ENCODE measurements around the gene IGF2BP3. TPM values are rescaled to one million over a fixed set of nuclear protein-coding genes. Genes with fewer than 3 reads are reported as not detected.

The IGF2BP3 gene
- total RNA-seq, 1 experiment from 2014 or later: 111 TPM

- CTCF ChIA-PET: interaction anchor here (0.6 to 1.9 kb wide), 24 partner anchors 9 to 189 kb away, joined by 3 to 26 read pairs (median 4); partner anchors contain the start of genes IGF2BP3 and MALSU1
- Mint-ChIP-seq H3K9me3 (ENCODE audit: low read depth, unreplicated experiment) (no peaks in the 10 kb centered on the region), H3K27me3 (ENCODE audit: unreplicated experiment) (no peaks in the 10 kb centered on the region), H3K4me1 (ENCODE audit: low read depth, unreplicated experiment) (peaks cover 39% of the 10 kb centered on the region), H3K36me3 (ENCODE audit: insufficient read depth, unreplicated experiment) (peaks cover 21% of the 10 kb centered on the region), H3K27ac (ENCODE audit: unreplicated experiment) (peak overlapping the region; percentile 25), H3K4me3 (ENCODE audit: low read depth, unreplicated experiment) (no peak overlapping the region)
- intact Hi-C loops (cut with micrococcal nuclease; ENCODE audit: unreplicated experiment): loop anchor here (1.0 to 5.0 kb wide), 2 partner anchors 68 to 169 kb away; no protein-coding TSS in a partner anchor
- BruUV-seq (replicated peaks): no TSS peak
- no peak for DNase-seq
- no peak for TF ChIP-seq CTCF (IDR thresholded peaks at IDR 0.05; ENCODE audit: unreplicated experiment)
Observed at GRCh38 chr7:23358152-23358674, 112.1 kb downstream of the IGF2BP3 start.

GRCh38 chr7:23357190-23358093 lies 112.8 kb downstream of the IGF2BP3 start:
- Mint-ChIP-seq H3K27me3 (ENCODE audit: unreplicated experiment) (no peaks in the 10 kb centered on the region), H3K4me3 (ENCODE audit: low read depth, unreplicated experiment) (peak overlapping the region; percentile 30), H3K9me3 (ENCODE audit: low read depth, unreplicated experiment) (no peaks in the 10 kb centered on the region), H3K4me1 (ENCODE audit: low read depth, unreplicated experiment) (peaks cover 39% of the 10 kb centered on the region), H3K36me3 (ENCODE audit: insufficient read depth, unreplicated experiment) (peaks cover 24% of the 10 kb centered on the region), H3K27ac (ENCODE audit: unreplicated experiment) (peak overlapping the region; percentile 47)
- BruUV-seq (replicated peaks): no TSS peak
- TF ChIP-seq CTCF (IDR thresholded peaks at IDR 0.05; ENCODE audit: unreplicated experiment): peak; percentile 50
- no peak for DNase-seq
- intact Hi-C loops (cut with micrococcal nuclease; ENCODE audit: unreplicated experiment): loop anchor here (1.0 to 5.0 kb wide), 6 partner anchors 61 to 188 kb away; no protein-coding TSS in a partner anchor
- CTCF ChIA-PET: interaction anchor here (0.6 to 1.9 kb wide), 24 partner anchors 8 to 190 kb away, joined by 3 to 26 read pairs (median 4); partner anchors contain the start of genes IGF2BP3 and MALSU1

DNA sequence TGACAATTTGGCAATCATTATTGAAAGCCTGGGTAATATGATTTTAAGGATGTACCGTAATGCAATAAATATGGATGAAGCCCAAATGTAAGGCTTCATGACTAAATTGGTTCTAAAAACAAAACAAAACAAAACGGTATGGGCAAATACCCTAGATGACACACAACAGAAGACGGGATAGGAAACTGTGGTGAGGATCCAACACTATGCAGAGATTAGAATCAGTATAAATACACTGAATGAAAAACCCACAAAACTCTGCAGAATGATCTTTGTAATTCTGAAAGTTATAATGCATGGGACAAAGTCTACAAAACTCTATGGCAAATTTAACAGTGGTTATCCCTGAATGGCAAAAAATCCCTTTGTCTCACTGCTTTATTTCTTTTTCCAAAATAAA lies 113.6 kb downstream of the IGF2BP3 start:
- DNase-seq: no peak
- Mint-ChIP-seq H3K27ac (ENCODE audit: unreplicated experiment) (no peak overlapping the region), H3K36me3 (ENCODE audit: insufficient read depth, unreplicated experiment) (peaks cover 24% of the 10 kb centered on the region), H3K4me3 (ENCODE audit: low read depth, unreplicated experiment) (no peak overlapping the region), H3K27me3 (ENCODE audit: unreplicated experiment) (no peaks in the 10 kb centered on the region), H3K4me1 (ENCODE audit: low read depth, unreplicated experiment) (peaks cover 39% of the 10 kb centered on the region), H3K9me3 (ENCODE audit: low read depth, unreplicated experiment) (no peaks in the 10 kb centered on the region)
- BruUV-seq (replicated peaks): no TSS peak
- CTCF ChIA-PET: interaction anchor here (1.2 kb wide), 1 partner anchor 10 kb away, joined by 3 read pairs; no protein-coding TSS in a partner anchor
- no peak for TF ChIP-seq CTCF (IDR thresholded peaks at IDR 0.05; ENCODE audit: unreplicated experiment)
- intact Hi-C loops (cut with micrococcal nuclease; ENCODE audit: unreplicated experiment): loop anchor here (1.0 to 5.0 kb wide), 5 partner anchors 62 to 189 kb away; no protein-coding TSS in a partner anchor

DNA sequence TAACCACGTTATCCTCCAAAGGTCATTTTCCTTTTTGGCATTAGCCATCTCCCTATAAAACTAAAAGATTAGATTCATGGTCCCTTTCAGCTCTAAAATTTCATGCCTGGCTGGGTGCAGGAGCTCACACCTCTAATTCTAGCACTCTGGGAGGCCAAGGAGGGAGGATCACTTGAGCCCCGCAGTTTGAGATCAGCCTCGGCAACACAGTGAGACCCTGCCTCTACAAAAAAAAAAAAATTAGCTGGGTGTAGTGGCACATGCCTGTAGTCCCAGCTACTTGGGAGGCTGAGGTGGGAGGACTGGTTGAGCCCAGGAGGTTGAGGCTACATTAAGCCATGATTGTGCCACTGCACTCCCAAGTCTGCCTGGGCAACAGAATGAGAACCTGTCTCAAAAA lies 114.1 kb downstream of the IGF2BP3 start:
- H3K4me1 Mint-ChIP-seq (ENCODE audit: low read depth, unreplicated experiment): peaks cover 39% of the 10 kb centered on the region
- CTCF ChIA-PET: interaction anchor here (1.0 to 1.2 kb wide), 2 partner anchors 9 to 22 kb away, joined by 3 read pairs; no protein-coding TSS in a partner anchor
- H3K27me3 Mint-ChIP-seq (ENCODE audit: unreplicated experiment): no peaks in the 10 kb centered on the region
- no peak for DNase-seq
- H3K36me3 Mint-ChIP-seq (ENCODE audit: insufficient read depth, unreplicated experiment): peaks cover 24% of the 10 kb centered on the region
- no peak overlapping the region for H3K27ac Mint-ChIP-seq (ENCODE audit: unreplicated experiment)
- no peak overlapping the region for H3K4me3 Mint-ChIP-seq (ENCODE audit: low read depth, unreplicated experiment)
- intact Hi-C loops (cut with micrococcal nuclease; ENCODE audit: unreplicated experiment): loop anchor here (2.0 to 5.0 kb wide), 3 partner anchors 63 to 171 kb away; no protein-coding TSS in a partner anchor
- H3K9me3 Mint-ChIP-seq (ENCODE audit: low read depth, unreplicated experiment): no peaks in the 10 kb centered on the region
- BruUV-seq (replicated peaks): no TSS peak
- no peak for TF ChIP-seq CTCF (IDR thresholded peaks at IDR 0.05; ENCODE audit: unreplicated experiment)

Data from Calu3 (cell line).